Esophagus muscularis mucosa (tissue), 4 donors: ENCODE results near the gene ARRDC4. TPM values are rescaled to one million over a fixed set of nuclear protein-coding genes. Genes with fewer than 3 reads are reported as not detected.

ENCODE experiments used
- DNase-seq: peaks from one replicate; pipeline ENCODE4 v3.0.0-alpha.2; 2017; ENCODE audit errors: extremely low spot score
- H3K27ac ChIP-seq, 4 donors: fragments of 200-600 bp; sonication (generic); replicated peaks in 1 of 4; 1 replicate in 3 of 4; 2 replicates in 1 of 4; pipeline ENCODE4 v1.5.1; 2016 to 2019; ENCODE audit warnings: mild to moderate bottlenecking in 1 of 4
- H3K27me3 ChIP-seq, 4 donors: fragments of 200-600 bp; sonication (generic); one replicate each; pipeline versions ENCODE4 v1.5.1 to v1.6.0; 2016 to 2019
- H3K36me3 ChIP-seq, 4 donors: fragments of 200-600 bp; sonication (generic); one replicate each; pipeline ENCODE4 v1.5.1; 2016 to 2019
- H3K4me1 ChIP-seq, 4 donors: fragments of 200-600 bp; sonication (generic); one replicate each; pipeline ENCODE4 v1.5.1; 2016 to 2019
- H3K4me3 ChIP-seq, 4 donors: fragments of 200-600 bp; sonication (generic); 1 replicate in 2 of 4; 2 replicates in 2 of 4; pipeline ENCODE4 v1.5.1; 2016 to 2019; ENCODE audit warnings: mild to moderate bottlenecking in 4 of 4, moderate library complexity in 1 of 4
- H3K9me3 ChIP-seq, 4 donors: fragments of 200-600 bp; sonication (generic); 1 replicate in 3 of 4; 2 replicates in 1 of 4; pipeline ENCODE4 v1.5.1; 2016 to 2019
- CTCF ChIP-seq, 3 experiments: fragments of 200-600 bp in 2 of 3; fragments of 450-650 bp in 1 of 3; sonication (generic) in 2 of 3; IDR thresholded peaks; one replicate each; pipeline ENCODE4 v1.5.1; 2017 to 2019; ENCODE audit warnings: antibody characterized with exemption in 3 of 3, mild to moderate bottlenecking in 2 of 3, moderate library complexity in 1 of 3
- EP300 ChIP-seq: sonication (generic); formaldehyde crosslinking; IDR thresholded peaks from one replicate; pipeline ENCODE4 v1.6.1; 2017; ENCODE audit warnings: antibody characterized with exemption
- POLR2A ChIP-seq: fragments of 450-650 bp; IDR thresholded peaks from one replicate; pipeline ENCODE4 v1.6.1; 2017; ENCODE audit warnings: antibody characterized with exemption, moderate library complexity, mild to moderate bottlenecking, low read depth
- POLR2AphosphoS5 ChIP-seq, 2 donors: sonication (generic); formaldehyde crosslinking; IDR thresholded peaks; one replicate each; pipeline ENCODE4 v1.6.1; 2017; ENCODE audit warnings: antibody characterized with exemption in 2 of 2
- WGBS: methylation state at CpG from one replicate; pipeline ENCODE4 v1.1.5; 2018; 5-methylcytosine and 5-hydroxymethylcytosine counted together
- intact Hi-C: fragments of 100-400 bp; cut with DNase I; formaldehyde crosslinking; loops from one replicate; pipeline ENCODE4 v1.15.1; 2023
- total RNA-seq, 4 donors: library from RNA; depleted of rRNA; stranded (reverse); fragments of >200 nt; gene quantifications; one replicate each; pipeline versions ENCODE4 v1.1.0 to v1.2.1, GENCODE V29; 2016

The ARRDC4 gene
- total RNA-seq, 4 donors from 2014 or later: 115 to 135 (median 128) TPM

GRCh38 chr15:97953748-97954147, 6.8 kb upstream of the ARRDC4 start:
- no peaks in the 10 kb centered on the region for H3K9me3 ChIP-seq
- no peak overlapping the region for H3K4me3 ChIP-seq
- no peaks in the 10 kb centered on the region for H3K36me3 ChIP-seq
- no peak overlapping the region for H3K27ac ChIP-seq
- DNase-seq: no peak
- intact Hi-C loops: no loop called here
- 94% methylated on average over 8 of the region's 8 CpGs for WGBS
- H3K4me1 ChIP-seq: no peaks in the 10 kb centered on the region
- no peaks in the 10 kb centered on the region for H3K27me3 ChIP-seq
- no peak for TF ChIP-seq POLR2A

GRCh38 chr15:97955035-97955434, 5.5 kb upstream of the ARRDC4 start:
- intact Hi-C loops: no loop called here
- H3K27ac ChIP-seq: no peak overlapping the region
- H3K9me3 ChIP-seq: no peaks in the 10 kb centered on the region
- no peak overlapping the region for H3K4me3 ChIP-seq
- no peak for DNase-seq
- no peak for TF ChIP-seq EP300
- no peak for TF ChIP-seq CTCF (IDR thresholded peaks at IDR 0.05)
- TF ChIP-seq POLR2AphosphoS5 (IDR thresholded peaks at IDR 0.05): no peak
- no peak for TF ChIP-seq POLR2A
- H3K27me3 ChIP-seq: no peaks in the 10 kb centered on the region
- H3K4me1 ChIP-seq: peaks cover 5 to 7% (median 7%) of the 10 kb centered on the region in 4 donors
- WGBS: 80% methylated on average over 2 of the region's 2 CpGs
- H3K36me3 ChIP-seq: no peaks in the 10 kb centered on the region

- DNase-seq: no peak
- 89% methylated on average over 4 of the region's 4 CpGs for WGBS
- intact Hi-C loops: no loop called here
These were observed 5.0 kb upstream of the ARRDC4 start for GRCh38 chr15:97955529-97955928.

GRCh38 chr15:97959724-97960363, 659 bp upstream of the ARRDC4 start:
- DNase-seq: no peak
- H3K4me1 ChIP-seq: peaks cover 22 to 44% (median 37%) of the 10 kb centered on the region in 4 donors
- intact Hi-C loops: loop anchor here (5.0 kb wide), 2 partner anchors 52 to 67 kb away; no protein-coding TSS in a partner anchor
- no peaks in the 10 kb centered on the region for H3K9me3 ChIP-seq
- WGBS: 7% methylated on average over 11 of the region's 19 CpGs
- no peaks in the 10 kb centered on the region for H3K27me3 ChIP-seq
- peak overlapping the region; percentile 66 to 99 (median 82) for H3K27ac ChIP-seq
- TF ChIP-seq POLR2A (no peak), CTCF (IDR thresholded peaks at IDR 0.05) (no peak), POLR2AphosphoS5 (IDR thresholded peaks at IDR 0.05) (no peak), EP300 (no peak)
- peak overlapping the region; percentile 93 to 100 (median 98) for H3K4me3 ChIP-seq
- no peaks in the 10 kb centered on the region for H3K36me3 ChIP-seq

More at GRCh38 chr15:97955529-97955928, 5.0 kb upstream of the ARRDC4 start:
- Histone ChIP-seq H3K4me1 (peaks cover 5 to 7% (median 7%) of the 10 kb centered on the region in 4 donors), H3K9me3 (no peaks in the 10 kb centered on the region), H3K4me3 (no peak overlapping the region), H3K36me3 (no peaks in the 10 kb centered on the region), H3K27ac (no peak overlapping the region), H3K27me3 (no peaks in the 10 kb centered on the region)
- TF ChIP-seq EP300: no peak

- TF ChIP-seq CTCF (IDR thresholded peaks at IDR 0.05) (no peak), EP300 (no peak), POLR2AphosphoS5 (IDR thresholded peaks at IDR 0.05) (peak; percentile 53 to 63), POLR2A (no peak)
- peaks cover 0 to 8% (median 6%) of the 10 kb centered on the region in 4 donors for H3K36me3 ChIP-seq
- H3K27ac ChIP-seq: peak overlapping the region; percentile 93 to 99 (median 98)
- H3K4me3 ChIP-seq: peak overlapping the region; percentile 93 to 100 (median 98)
- no peaks in the 10 kb centered on the region for H3K9me3 ChIP-seq
- 31% methylated on average over 7 of the region's 48 CpGs for WGBS
- intact Hi-C loops: loop anchor here (5.0 kb wide), 2 partner anchors 51 to 66 kb away; no protein-coding TSS in a partner anchor
- no peaks in the 10 kb centered on the region for H3K27me3 ChIP-seq
- DNase-seq: no peak
- H3K4me1 ChIP-seq: peaks cover 30 to 59% (median 51%) of the 10 kb centered on the region in 4 donors
These were observed 808 bp downstream of the ARRDC4 start for GRCh38 chr15:97961067-97961954.
